DMS 273 (cell line): Measurements from ENCODE around the gene ATP6V1G1.

Experiments used
- DNase-seq: peaks from one replicate; lab custom pipeline; 2025; ENCODE audit not compliant: unreplicated experiment; lab: John Stamatoyannopoulos, UW

Gene ATP6V1G1

GRCh38 chr9:114611516-114612271 lies 24.1 kb downstream of the ATP6V1G1 start:
- peak; percentile 82 for DNase-seq

- peak; percentile 15 for DNase-seq
Measured at GRCh38 chr9:114612272-114612923, 24.8 kb downstream of the ATP6V1G1 start.

GRCh38 chr9:114613087-114613486 lies 25.5 kb downstream of the ATP6V1G1 start:
- no peak for DNase-seq

DNA sequence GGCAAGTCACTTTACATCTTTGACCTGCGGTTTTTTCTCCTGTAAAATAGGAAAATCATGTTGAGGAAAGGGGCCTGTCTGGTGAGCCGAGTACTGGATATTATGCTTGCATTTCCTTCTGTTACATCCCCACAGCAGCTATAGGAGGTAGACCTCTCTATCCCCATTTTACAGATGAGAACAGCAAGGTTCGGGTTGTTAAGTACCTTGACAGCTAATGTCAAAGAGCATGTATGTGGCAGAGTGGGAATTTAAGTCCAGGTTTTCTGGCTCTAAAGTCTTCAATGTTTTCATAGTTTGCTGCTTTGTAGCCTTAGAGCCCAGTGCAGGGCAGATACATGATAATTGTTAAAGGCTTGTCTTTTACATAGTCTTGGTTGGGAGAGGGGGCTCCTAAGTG lies 26.4 kb downstream of the ATP6V1G1 start:
- no peak for DNase-seq

DNA sequence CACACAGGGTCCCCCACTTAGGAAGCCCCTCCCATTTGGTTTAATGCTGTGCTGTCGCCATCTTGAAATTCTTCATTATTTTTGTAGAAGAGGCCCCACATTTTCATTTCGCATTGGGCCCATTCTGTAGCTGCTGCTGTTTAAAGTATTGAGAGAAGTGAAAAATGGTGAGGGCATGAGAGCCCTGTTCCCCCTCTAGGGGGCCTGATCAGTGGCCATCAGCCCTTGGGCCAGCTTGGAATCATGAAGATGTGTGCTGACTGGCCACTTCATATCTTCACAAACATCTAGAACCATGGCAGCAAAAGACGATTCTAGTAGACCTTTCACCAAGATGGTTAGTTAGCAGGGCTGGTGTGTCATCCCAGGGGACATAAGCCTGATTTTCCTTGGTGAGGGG lies 26.8 kb downstream of the ATP6V1G1 start:
- DNase-seq: no peak

DNA sequence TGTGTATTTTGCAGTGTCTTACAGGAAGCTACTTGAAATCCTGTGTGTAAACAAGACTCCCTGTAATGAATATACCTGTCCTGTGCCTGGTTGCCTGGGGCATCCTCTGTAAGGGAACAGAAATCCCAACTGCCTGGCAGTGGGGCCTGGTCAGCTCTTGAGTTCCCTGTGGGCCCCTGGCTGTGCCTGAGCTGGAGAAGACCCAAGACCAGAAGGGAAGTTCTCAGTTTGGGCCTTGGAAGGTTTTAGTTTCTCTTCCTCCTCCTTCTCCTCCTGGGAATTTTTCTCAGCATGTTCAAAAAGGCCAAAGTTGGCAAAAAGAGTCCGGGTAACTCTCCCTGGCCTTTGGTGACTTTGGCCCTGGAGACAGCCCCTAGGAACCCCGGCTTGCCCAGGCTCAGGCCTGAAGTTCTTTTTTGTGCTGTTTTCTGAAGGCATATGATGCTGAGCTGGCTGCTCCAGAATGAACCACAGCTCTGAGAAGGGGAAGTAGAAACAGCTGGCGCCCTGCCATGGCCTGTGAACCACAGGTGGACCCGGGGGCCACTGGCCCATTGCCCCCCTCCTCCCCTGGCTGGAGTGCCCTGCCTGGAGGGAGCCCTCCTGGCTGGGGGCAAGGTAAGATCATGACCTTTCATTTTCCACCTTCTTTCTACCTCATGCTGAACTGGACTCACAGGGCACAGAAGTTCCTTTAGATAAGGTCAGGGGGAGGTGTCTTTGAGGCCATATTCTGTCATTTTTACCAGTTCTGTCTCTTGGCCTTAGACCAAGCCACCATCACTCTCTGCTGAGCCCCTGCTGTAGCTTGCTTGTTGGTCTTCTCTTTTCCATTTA lies 29.3 kb downstream of the ATP6V1G1 start:
- DNase-seq: peak; percentile 5

DNA sequence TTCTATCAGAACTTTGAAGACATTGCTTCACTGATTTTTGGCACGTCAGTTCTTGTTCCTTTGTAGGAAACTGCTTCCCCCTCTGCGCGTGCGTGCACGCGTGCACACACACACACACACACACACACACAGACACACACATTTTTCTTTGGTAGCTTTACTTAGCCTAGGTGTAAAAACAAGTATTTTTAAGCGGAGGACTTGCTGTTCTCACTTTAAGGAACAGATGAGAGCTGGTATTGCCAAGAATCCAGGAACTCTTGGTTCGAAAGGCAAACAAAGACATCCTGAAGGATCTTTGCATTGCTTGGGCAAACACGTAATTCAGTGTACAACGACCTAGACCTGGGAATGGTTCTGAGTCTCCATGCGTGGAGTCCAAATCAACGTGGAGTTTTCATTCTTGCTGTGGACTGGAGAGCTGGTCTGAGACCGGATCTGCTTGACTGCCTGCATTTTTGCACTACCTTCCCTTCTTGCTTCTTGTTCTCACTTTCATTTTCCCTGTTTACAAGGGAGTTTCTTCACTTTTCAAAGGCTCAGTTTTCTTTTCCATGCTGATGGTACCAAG lies 31.7 kb downstream of the ATP6V1G1 start:
- no peak for DNase-seq

- DNase-seq: no peak
Measured at GRCh38 chr9:114621561-114621960, 34.0 kb downstream of the ATP6V1G1 start.

- DNase-seq: peak; percentile 25
Measured at GRCh38 chr9:114621975-114622609, 34.5 kb downstream of the ATP6V1G1 start.

GRCh38 chr9:114624677-114625076 lies 37.1 kb downstream of the ATP6V1G1 start:
- DNase-seq: no peak

GRCh38 chr9:114626415-114627020 lies 38.9 kb downstream of the ATP6V1G1 start:
- no peak for DNase-seq

GRCh38 chr9:114627553-114627952 lies 40.0 kb downstream of the ATP6V1G1 start:
- DNase-seq: no peak

DNA sequence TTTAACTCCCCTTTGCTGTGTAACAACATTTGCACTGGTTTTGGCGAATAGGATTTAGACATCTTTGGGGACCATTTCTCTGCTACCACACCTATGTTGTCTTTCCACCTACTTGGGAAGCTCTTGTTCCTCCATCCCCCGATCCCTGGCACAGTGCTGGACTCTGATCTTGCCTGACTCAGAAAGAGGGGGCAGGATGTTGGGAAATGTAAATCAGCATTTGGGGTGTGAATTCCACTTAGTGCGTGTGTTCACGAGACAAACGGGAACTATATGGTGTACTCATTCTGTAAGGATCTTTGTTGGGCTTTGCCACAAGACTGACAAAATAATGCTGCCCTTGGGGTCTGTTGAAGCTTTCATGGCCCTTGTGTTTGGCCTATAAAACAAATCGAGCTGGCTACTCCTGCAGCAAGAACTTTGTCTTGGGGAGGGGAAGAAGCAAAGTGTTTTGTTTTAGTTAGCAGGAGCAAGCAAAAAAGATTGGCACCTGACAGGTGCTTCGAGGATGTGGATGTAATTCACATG lies 42.1 kb downstream of the ATP6V1G1 start:
- no peak for DNase-seq

DNA sequence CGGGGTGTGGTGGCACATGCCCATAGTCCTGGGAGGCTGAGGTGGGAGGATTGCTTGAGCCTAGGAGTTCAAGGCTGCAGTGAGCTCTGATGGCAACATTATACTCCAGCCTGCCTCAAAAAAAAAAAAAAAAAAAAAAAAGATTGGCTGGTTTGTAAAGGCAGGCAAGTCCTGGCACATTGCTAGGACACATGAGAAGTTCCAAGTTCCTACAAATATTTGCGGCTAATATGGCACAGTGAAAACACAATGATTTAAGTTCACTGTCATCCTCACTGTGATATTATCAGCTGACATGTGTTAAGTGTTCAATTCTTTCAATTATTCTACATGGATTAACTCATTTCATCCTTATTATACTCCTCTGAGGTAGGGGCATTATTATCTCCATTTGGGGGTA lies 43.6 kb downstream of the ATP6V1G1 start:
- DNase-seq: no peak

DNA sequence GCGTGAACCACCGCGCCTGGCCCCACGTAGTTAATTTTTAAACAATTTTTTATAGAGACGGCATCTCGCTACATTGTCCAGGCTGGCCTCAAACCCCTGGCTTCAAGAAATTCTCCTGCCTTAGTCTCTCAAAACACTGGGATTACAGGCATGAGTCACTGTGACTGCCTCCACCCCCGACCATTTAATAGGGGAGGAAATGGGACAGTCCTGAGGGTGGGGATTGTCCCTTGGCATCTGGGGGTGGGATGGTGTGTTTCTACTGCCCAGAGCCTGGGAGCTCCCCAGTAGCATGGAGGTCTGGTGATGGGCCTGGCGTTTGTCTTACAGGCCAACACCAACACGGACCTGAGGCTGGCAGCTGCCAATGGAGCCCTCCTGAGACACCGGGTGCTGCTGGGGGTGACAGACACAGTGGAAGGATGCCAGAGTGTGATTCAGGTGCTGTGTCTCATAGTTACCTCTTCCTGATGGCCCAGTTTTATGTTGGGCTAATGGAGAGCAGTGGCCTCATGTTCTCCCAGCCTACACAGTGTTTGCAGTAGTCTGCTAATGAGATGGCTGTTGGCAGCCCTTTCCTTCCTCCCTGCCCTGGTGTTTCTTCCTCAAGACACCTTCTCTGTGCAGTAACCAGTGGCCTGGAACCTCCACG lies 46.0 kb downstream of the ATP6V1G1 start:
- no peak for DNase-seq

DNA sequence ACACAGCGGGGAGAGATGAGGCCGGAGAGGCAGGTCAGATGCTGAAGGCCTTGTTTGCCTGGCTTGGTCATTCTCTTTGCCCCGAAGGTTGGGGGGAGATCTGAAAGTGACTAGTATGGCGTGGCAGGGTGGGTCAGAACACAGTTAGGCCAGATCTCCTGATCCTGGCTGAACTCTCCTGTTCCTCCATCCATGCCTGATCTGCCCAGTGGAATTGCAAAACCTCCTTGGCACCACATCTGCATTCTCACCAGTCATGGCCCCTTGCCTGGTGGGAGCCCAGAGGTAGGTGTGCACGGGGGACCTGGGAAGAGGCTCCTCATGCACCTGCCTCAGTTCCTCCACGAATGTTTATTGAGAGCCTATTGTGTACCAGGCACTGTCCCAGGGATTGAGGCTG lies 46.8 kb downstream of the ATP6V1G1 start:
- DNase-seq: no peak

DNA sequence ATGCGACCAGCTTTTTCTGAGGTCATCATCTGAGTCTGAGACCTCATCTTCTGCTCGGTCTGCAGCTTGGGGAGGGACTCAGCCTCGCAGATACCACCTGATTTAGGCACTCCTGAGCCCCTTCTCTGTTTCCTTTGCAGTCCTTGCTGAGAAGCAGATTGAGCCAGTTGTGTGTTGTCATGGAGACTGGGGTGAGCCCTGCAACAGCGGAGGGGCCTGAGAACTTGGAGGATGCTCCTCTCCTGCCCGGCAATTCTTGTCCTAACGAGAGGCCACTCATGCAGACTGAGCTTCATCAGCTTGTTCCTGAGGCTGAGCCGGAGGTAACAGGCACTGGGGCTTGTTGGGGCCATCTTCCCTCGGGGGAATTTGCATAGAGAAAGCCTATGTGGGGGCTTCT lies 50.8 kb downstream of the ATP6V1G1 start:
- DNase-seq: no peak

DNA sequence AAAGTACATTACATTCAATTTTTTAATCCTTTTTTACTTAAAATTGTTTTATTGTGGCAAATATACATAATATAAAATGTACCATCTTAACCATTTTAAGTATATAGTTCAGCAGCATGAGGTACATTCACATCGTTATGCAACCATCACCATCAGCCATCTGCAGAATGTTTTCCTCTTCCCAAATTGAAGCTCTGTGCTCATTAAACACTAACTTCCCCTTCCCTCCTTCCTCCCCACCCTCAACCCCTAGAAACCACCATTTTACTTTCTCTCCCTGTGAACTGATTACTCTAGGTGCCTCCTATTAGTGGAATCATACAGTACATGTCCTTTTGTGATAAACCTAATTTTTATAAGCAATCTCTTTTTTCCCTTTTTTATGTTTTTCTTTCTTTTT lies 54.4 kb downstream of the ATP6V1G1 start:
- no peak for DNase-seq

GRCh38 chr9:114643001-114643400 lies 55.4 kb downstream of the ATP6V1G1 start:
- no peak for DNase-seq

- no peak for DNase-seq
Measured at GRCh38 chr9:114643896-114644295, 56.3 kb downstream of the ATP6V1G1 start.
